Activated gamma-delta T cell treated with Interleukin-2 at 50 U/mL for 16 hours (primary cell): ENCODE measurements around the gene FMN1.

ENCODE experiments used
- DNase-seq: peaks from one replicate; pipeline ENCODE4 v3.0.0-alpha.2; 2020

The FMN1 gene

GRCh38 chr15:33200903-33201302 is 6.4 kb upstream of the FMN1 start:
- DNase-seq = no peak

DNA sequence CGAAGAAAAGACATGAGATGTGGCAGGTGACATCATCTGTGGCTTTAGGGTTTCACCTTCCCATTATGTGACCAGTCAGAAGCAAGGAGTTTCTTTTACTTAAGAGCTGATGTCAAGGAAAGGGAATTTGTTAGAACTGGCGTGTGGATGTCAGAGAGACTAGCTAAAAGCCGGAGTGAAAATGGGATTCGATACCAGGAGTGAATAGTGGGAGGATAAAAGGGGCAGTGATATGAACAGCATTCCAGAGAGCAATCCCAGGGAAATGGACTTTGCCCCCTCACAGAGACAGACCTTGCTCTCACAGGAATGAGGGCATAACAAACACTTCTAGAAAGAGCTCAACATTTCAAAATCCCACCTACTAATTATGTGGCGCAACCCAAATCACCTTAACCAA is 5.9 kb upstream of the FMN1 start:
- DNase-seq = no peak

DNA sequence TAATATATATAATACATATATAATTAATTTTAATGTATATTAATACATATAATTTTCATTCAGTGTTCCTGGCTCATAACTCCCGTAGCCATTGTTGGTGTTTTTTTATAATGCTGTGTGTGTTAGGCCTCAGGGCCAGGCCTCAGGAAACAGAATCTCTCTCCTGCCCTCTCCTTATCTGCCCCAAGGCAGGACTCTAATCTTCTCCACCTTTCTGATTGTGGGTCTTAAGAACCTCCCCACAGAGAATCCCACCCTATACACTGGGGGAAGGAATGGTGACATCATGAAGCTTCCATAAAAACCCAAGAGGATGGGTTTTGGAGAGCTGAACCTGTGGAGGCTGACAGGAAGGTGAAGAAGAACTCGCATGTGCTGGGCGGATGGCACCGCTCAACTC is 4.0 kb upstream of the FMN1 start:
- DNase-seq = no peak

DNA sequence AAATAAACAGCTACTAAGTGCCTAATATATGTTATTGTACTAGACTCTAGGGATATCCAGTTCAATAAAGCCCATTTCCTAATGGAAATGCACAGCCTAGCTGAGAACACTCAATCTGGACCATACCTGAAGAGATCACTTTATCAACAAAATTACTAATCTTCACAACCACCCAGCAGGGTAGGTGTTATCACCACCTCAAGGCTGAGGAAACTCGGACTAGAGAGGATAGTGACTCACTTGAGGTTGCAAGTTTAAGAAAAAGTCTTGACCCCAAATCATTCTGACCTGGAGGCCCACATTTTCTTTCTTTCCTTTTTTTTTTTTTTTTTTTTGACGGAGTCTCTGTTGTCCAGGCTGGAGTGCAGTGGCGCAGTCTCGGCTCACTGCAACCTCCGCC is 3.1 kb upstream of the FMN1 start:
- DNase-seq = no peak

GRCh38 chr15:33194237-33194636 is 277 bp downstream of the FMN1 start:
- DNase-seq = no peak

GRCh38 chr15:33191591-33191990 is 2.9 kb downstream of the FMN1 start:
- DNase-seq = no peak

GRCh38 chr15:33190539-33190938 is 4.0 kb downstream of the FMN1 start:
- DNase-seq = no peak

- DNase-seq = no peak
Observed at GRCh38 chr15:33188641-33189257, 5.8 kb downstream of the FMN1 start.

- no peak for DNase-seq
Observed at GRCh38 chr15:33188159-33188558, 6.4 kb downstream of the FMN1 start.

- no peak for DNase-seq
Observed at GRCh38 chr15:33183334-33183733, 11.2 kb downstream of the FMN1 start.

- no peak for DNase-seq
Observed at GRCh38 chr15:33182926-33183325, 11.6 kb downstream of the FMN1 start.

DNA sequence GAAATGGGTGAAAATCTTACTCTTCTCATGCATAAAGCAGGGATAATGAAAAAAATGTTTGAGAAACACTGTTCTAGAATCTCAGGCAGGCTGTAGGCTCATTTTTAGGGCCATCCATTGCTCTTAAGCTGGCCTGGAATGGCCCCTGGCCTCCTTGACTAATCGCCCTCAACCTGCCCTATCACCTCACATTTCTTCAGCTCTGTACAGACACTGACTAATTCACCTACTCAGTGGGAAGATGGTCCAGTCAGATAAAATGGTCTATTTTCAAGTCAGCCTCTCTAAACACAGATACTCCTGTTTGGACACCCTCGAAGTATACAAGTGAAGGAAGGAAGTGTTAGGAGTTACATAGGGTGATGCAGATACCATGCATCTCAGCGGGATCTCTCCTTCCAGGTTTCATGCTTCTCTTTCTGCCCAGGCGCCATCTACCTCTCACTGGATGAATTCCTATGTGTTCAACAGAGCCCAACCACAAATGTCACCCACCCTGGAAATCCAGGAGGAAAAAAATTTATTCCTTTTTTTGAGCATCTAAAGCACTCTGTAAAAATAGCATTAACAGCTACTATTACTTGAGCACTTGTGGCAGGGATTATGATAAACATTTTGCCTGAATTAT is 12.1 kb downstream of the FMN1 start:
- DNase-seq = no peak

GRCh38 chr15:33179874-33180273 is 14.6 kb downstream of the FMN1 start:
- no peak for DNase-seq

DNA sequence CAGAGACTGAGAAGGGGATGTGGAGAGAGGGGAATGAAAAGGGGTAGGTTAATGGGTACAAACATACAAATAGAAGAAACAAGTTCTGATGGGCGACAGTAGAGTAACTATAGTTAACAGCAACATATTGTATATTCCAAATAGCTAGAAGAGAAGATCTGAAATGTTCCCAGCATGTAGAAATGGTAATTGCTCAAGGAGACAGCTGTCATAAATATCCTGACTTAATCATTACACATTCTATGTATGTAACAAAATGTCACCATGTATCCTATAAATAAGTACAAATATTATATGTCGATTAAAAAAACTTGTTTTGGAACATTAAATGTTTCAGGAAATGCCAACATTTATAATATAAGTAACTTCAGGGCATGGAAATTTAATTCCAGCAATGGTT is 23.3 kb downstream of the FMN1 start:
- no peak for DNase-seq

- no peak for DNase-seq
Observed at GRCh38 chr15:33169625-33170024, 24.9 kb downstream of the FMN1 start.

DNA sequence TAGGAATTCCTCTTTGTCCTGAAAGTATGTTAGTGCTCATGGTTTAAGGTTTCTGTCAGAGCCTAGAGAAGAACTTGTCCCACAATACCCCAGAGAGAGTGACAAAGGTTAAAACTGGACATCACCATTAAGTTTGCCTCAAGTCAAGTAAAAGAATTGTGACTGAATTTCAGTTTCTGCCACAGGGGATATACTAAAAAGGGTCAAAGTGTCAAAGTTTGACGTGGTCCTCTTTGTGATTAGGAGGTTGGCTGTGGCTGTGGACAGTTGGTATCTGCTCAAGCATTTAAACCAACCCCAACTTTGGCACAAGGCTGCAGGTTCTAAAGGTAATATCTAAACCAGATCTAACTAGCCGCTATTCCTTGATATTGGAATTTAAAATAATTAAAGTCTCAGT is 26.1 kb downstream of the FMN1 start:
- DNase-seq = no peak

DNA sequence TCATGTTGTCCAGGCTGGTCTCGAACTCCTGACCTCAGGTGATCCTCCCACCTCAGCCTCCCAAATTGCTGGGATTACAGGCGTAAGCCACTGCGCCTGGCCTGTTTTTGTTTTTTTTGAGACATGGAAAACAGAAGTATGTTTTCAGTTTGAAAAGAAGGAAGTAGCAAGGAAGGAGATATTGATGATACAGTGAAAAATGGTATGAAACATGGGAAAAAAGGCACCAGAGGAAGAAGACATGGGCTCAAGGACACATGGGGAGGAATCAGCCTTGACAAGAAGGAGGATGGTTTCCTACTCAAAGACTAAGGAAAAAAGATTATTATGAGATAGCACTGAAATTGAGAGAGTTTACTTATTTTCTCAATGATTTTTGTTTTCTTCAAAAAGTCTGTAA is 30.7 kb downstream of the FMN1 start:
- no peak for DNase-seq

DNA sequence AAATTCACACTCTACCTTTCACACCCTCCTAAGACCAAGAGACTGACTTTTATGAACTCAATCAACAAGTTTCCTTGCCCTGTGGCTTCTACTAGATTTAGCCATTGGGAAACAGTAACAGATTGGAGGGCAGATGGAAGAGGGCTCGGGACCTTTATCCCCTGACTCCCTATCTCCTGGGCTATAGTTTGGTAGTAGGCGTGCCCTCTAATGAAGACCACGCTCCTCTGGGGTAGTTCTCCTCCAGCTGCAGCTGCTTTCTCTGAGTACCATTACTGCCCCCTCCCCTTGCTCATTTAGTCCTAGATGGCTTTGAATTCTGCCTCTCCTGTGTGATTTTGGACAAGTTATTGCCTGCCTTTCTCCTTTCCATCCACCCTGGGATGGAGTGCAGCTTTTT is 33.3 kb downstream of the FMN1 start:
- no peak for DNase-seq

DNA sequence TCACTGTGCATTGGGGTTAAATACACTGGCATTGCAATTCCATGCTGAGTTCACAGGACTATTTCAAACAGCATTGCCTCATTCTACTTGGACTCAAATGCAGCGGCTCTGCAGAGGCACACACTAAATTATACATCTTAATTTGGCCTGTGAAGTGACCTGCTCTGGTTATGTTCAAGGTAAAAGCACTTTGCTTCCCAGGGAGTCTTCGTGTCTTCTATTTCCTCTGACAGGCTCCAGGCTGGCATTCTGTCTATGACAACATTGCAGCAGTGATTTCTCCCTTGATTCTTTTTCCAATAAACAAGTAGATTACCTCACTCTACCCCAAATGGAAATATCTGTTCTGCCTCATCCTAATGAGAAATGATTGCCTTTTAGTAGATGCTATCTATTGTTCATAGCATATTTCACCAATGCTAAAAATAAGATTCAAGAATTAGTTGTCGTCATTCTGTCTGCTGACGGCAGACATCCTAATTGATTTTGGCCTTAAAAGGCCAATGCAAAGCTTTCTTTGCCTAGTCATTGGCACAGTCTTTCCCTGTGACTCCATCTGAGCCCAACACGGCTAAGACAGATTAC is 33.8 kb downstream of the FMN1 start:
- DNase-seq = no peak

DNA sequence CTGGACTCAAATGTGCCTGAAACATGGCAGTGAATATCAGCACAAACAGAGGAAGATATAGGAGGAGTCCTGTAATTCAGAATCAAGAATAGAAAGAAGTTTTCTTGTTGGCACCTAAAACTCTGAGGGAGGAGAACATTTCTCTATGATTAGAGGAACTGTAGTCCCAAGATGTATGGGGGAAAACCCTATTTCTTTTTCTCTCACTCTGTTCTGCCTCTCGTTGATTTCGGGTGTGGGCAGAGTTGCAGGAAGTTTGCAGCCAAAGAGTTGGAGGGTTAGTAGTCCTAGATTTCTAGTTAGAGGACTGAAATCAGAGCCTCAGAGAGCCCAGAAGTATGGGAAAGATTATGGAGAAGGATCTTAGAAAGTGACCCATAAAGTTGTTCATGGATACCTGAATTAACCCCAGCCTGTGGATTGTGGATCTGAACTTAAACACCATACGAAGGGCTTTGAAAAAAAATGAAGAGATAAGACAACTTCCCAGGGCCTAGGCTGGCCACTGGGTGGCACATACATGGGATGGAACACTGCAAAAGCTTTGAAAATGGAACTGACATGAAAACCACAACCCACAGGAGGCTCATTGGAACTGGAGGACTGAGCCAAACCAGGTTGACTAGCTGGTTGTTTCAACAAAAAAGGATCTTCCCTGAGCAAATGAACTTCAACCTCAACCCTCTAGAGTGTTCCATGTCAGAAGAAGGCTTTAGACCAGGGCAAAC is 34.6 kb downstream of the FMN1 start:
- DNase-seq = no peak

DNA sequence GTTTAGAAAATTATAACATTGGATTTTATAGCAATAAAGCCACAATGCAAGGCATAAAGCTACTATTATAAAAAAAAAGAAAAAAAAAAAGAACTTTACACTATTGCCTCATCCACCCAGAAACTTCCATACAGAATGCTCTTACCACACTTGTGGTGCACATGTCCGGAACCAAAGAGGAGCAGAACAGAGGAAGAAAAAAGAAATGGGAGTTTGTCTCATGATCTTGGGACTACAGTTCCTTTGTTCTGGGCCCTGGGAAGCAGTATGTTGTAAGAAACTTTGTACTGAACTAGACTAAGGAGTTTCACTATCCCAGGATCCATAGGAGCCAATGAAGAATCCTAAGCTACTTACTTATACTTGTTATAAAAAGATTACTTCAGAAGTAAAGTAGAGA is 36.1 kb downstream of the FMN1 start:
- DNase-seq = no peak

- no peak for DNase-seq
Observed at GRCh38 chr15:33157371-33158037, 37.0 kb downstream of the FMN1 start.

GRCh38 chr15:33155691-33156420 is 38.7 kb downstream of the FMN1 start:
- DNase-seq = no peak
